Type B pancreatic cell (in vitro differentiated cells): Measurements from ENCODE around the gene SLC9A9. TPM values are rescaled to one million over a fixed set of nuclear protein-coding genes. Genes with fewer than 3 reads are reported as not detected.

ENCODE experiments used
- DNase-seq: peaks from one replicate; pipeline ENCODE4 v3.0.0; 2021; ENCODE audit warnings: mixed read lengths; ENCODE audit not compliant: unreplicated experiment; ENCODE audit errors: extremely low spot score
- H3K27ac Mint-ChIP-seq: 2 replicates; pipeline ENCODE4 v1.8.0; 2021; ENCODE audit warnings: mild to moderate bottlenecking, mixed read lengths
- H3K27me3 Mint-ChIP-seq: 2 replicates; pipeline ENCODE4 v1.8.0; 2021; ENCODE audit warnings: mixed read lengths
- H3K36me3 Mint-ChIP-seq: 2 replicates; pipeline ENCODE4 v1.8.0; 2021; ENCODE audit warnings: mixed read lengths
- H3K4me1 Mint-ChIP-seq: one replicate; pipeline ENCODE4 v1.8.0; 2021; ENCODE audit warnings: mixed read lengths; ENCODE audit not compliant: unreplicated experiment
- H3K4me3 Mint-ChIP-seq: 2 replicates; pipeline ENCODE4 v1.8.0; 2021; ENCODE audit warnings: mild to moderate bottlenecking, mixed read lengths
- H3K9me3 Mint-ChIP-seq: 2 replicates; pipeline ENCODE4 v1.8.0; 2021; ENCODE audit warnings: mixed read lengths
- total RNA-seq: library from RNA; stranded (reverse); gene quantifications from 2 replicates; pipeline ENCODE4 v1.2.1, GENCODE V29; 2021; ENCODE audit warnings: low replicate concordance
- TF ChIP-seq, protein P1 (sequence below): fragments of 200-600 bp; sonication (generic); conservative IDR thresholded peaks from 2 replicates; pipeline ENCODE4 v1.5.0; 2021; ENCODE audit warnings: antibody characterized with exemption, mild to moderate bottlenecking

Gene SLC9A9
- total RNA-seq, 1 donor from 2014 or later, result 2.7 TPM

DNA sequence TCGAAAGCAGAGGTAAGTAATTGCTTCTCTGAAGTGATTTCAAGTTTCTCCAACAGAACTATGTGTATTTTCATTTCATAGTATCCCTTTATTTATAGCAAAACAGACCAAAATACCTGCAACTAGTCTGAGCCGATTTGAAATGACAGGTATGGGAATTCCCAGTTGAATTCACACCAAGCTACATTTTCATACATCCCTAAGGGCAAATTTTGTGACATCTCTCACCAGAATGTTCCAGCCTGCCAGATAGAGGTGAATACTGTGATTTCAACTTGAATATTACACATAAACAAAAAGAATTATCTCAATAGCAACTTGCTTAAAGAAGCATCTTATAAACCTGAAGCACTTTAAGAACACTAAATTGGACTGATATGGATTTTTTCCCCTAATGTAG, 235.7 kb downstream of the SLC9A9 start:
- Mint-ChIP-seq H3K36me3 (no peaks in the 10 kb centered on the region), H3K27me3 (peaks cover 4% of the 10 kb centered on the region), H3K4me1 (peaks cover 16% of the 10 kb centered on the region), H3K9me3 (no peaks in the 10 kb centered on the region), H3K27ac (no peak overlapping the region), H3K4me3 (no peak overlapping the region)
- TF ChIP-seq, protein P1, sequence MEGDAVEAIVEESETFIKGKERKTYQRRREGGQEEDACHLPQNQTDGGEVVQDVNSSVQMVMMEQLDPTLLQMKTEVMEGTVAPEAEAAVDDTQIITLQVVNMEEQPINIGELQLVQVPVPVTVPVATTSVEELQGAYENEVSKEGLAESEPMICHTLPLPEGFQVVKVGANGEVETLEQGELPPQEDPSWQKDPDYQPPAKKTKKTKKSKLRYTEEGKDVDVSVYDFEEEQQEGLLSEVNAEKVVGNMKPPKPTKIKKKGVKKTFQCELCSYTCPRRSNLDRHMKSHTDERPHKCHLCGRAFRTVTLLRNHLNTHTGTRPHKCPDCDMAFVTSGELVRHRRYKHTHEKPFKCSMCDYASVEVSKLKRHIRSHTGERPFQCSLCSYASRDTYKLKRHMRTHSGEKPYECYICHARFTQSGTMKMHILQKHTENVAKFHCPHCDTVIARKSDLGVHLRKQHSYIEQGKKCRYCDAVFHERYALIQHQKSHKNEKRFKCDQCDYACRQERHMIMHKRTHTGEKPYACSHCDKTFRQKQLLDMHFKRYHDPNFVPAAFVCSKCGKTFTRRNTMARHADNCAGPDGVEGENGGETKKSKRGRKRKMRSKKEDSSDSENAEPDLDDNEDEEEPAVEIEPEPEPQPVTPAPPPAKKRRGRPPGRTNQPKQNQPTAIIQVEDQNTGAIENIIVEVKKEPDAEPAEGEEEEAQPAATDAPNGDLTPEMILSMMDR, result no peak
- DNase-seq, result no peak

DNA sequence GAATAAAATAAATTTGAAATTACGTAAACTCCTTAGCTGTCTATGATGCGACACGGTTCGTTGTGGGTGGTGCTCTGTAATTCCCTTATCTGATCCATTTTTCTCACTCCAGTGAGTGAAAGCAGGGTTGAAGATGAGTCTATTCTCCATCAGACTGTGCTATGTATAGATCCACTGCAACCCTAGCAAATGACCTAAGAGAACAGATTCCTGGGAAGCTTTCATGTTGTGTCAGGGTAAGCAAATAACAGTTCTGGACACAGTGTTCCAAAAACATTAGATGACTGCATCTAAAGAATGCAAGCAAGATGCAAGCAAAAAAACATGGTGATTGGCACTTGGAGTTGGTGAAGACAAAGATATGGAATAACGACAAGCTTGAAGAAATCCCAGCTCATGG, 239.3 kb downstream of the SLC9A9 start:
- H3K27me3 Mint-ChIP-seq, result no peaks in the 10 kb centered on the region
- H3K36me3 Mint-ChIP-seq, result no peaks in the 10 kb centered on the region
- peaks cover 9% of the 10 kb centered on the region for H3K4me1 Mint-ChIP-seq
- TF ChIP-seq, protein P1, result no peak
- H3K27ac Mint-ChIP-seq, result no peak overlapping the region
- H3K9me3 Mint-ChIP-seq, result no peaks in the 10 kb centered on the region
- DNase-seq, result no peak
- no peak overlapping the region for H3K4me3 Mint-ChIP-seq

DNA sequence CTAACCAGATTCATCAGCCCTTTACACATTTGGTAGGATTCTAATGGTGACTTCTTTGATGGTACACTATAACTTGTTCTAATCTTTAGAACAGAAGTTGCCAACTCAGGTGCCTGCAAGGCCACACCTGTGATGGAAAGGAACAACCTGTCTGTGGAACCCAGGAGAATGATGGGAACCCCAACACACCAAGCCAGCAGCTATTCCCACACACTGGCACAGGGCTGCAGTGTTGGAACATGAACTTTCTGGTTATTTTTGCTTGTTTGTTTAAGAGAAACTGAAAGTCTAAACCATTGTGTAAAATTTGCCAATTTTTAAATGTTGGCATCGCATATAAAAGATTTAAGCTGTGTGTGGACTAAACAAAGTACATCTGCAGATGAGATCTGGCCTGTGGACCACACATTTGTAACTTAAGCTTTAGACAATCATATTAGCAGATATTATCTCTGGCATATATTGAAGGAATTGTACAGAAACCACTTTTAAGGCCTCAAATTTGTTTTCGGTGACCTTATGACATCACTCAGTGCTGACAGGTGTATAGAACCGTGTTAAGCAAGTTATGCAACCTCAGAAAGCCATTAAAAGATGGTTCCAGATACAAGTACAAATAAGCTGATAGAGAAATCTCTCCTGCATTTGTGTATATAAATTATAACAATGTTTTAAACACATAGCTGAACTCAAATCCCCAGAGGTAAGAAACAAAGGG, 242.9 kb downstream of the SLC9A9 start:
- H3K27ac Mint-ChIP-seq, result no peak overlapping the region
- H3K4me1 Mint-ChIP-seq, result peaks cover 9% of the 10 kb centered on the region
- H3K27me3 Mint-ChIP-seq, result no peaks in the 10 kb centered on the region
- no peaks in the 10 kb centered on the region for H3K9me3 Mint-ChIP-seq
- TF ChIP-seq, protein P1, result no peak
- no peaks in the 10 kb centered on the region for H3K36me3 Mint-ChIP-seq
- no peak overlapping the region for H3K4me3 Mint-ChIP-seq
- DNase-seq, result no peak

DNA sequence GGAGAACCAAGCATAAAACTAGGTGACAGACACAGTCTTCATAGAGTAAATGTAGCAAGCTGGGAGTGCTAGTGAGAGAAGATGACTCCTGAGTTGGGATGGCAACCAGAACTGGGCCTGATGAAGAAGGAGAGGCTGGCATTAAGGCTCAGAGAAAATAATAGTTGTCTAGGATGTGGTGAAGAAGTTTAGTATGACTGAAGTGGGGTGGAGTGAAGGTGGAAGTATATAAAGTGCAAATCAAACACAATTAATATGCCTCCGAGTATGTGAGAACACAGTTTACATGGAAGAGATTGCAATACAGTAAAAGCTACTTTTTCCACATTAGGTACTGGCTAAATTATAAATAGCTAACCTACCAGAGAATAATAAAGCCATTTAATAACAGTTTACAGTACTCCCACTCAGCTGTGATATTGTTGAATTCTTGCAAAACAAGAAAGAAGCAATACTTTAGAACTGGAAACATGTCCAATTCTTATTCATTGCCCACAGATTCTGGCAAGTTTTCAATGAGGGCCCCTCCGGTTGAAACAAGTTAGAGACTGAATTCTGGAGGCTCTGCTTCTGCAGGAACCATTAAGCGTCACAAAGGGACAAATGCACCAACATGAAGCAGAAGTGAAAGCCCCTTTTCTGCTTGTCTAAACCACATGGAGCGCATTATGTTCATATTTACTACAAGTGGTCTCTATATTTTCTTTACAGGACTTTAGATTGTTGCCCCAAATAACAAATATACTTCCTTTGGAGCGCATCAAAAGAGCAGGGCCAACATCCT, 243.7 kb downstream of the SLC9A9 start:
- peaks cover 9% of the 10 kb centered on the region for H3K4me1 Mint-ChIP-seq
- H3K4me3 Mint-ChIP-seq, result no peak overlapping the region
- DNase-seq, result no peak
- TF ChIP-seq, protein P1, result no peak
- no peaks in the 10 kb centered on the region for H3K9me3 Mint-ChIP-seq
- H3K36me3 Mint-ChIP-seq, result no peaks in the 10 kb centered on the region
- H3K27ac Mint-ChIP-seq, result no peak overlapping the region
- no peaks in the 10 kb centered on the region for H3K27me3 Mint-ChIP-seq

DNA sequence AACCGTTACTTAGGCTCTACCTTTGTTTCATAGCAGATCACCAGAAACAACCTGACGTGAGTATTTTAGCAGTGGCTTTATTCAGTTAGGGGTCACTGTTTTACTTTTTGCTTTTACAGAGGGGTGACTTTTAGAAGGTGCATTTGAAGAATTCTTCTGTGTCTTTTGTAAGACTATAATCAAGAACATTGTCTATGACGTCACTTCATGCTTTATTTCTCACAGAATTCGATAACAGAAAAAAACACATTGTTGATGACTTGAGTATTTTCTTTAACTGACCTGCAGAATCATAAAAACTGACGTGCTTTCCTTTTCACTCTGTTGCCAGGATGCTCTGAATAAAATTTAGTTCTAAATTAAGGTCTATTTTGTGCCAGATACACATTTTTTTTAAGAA, 244.5 kb downstream of the SLC9A9 start:
- TF ChIP-seq, protein P1, result no peak
- Mint-ChIP-seq H3K36me3 (no peaks in the 10 kb centered on the region), H3K9me3 (no peaks in the 10 kb centered on the region), H3K27me3 (no peaks in the 10 kb centered on the region), H3K4me3 (no peak overlapping the region), H3K4me1 (peaks cover 12% of the 10 kb centered on the region), H3K27ac (no peak overlapping the region)
- no peak for DNase-seq
